Body of pancreas (tissue), 4 donors: ENCODE results near the gene ASXL1. TPM values are rescaled to one million over a fixed set of nuclear protein-coding genes. Genes with fewer than 3 reads are reported as not detected.
"Not testable (repeated sequence)": the region's sequence is repeated elsewhere in the genome, so short reads cannot be mapped to it uniquely, and the experiment has no call there.

Source experiments
- ATAC-seq: fragments of 150-250 bp; one replicate; pipeline ENCODE4 v1.9.1; 2016
- DNase-seq, 4 donors: peaks; one replicate each; pipeline ENCODE4 v3.0.0-alpha.2; 2019
- H3K27ac ChIP-seq, 4 donors: fragments of 200-600 bp; sonication (generic); 1 replicate in 3 of 4; 2 replicates in 1 of 4; pipeline versions ENCODE4 v1.5.1 to v1.6.1; 2016 to 2019; ENCODE audit warnings: mild to moderate bottlenecking in 1 of 4, mixed read lengths in 1 of 4, moderate library complexity in 1 of 4
- H3K27me3 ChIP-seq, 2 donors: fragments of 200-600 bp; sonication (generic); one replicate each; pipeline ENCODE4 v1.6.0; 2016; ENCODE audit warnings: mild to moderate bottlenecking in 1 of 2
- H3K36me3 ChIP-seq, 2 donors: fragments of 200-600 bp; sonication (generic); replicated peaks in 1 of 2; 2 replicates each; pipeline ENCODE4 v1.5.1; 2016; ENCODE audit warnings: low read depth in 2 of 2; ENCODE audit not compliant: insufficient read depth in 1 of 2
- H3K4me1 ChIP-seq: fragments of 200-600 bp; sonication (generic); one replicate; pipeline ENCODE4 v1.6.0; 2016
- H3K4me3 ChIP-seq, 2 donors: fragments of 200-600 bp; sonication (generic); 1 replicate in 1 of 2; 2 replicates in 1 of 2; pipeline ENCODE4 v1.5.1; 2016 to 2019
- H3K9me3 ChIP-seq, 3 donors: fragments of 200-600 bp; sonication (generic); 1 replicate in 2 of 3; 2 replicates in 1 of 3; pipeline ENCODE4 v1.5.1; 2016
- CTCF ChIP-seq, 7 experiments: fragments of 450-650 bp in 4 of 7; fragments of 200-600 bp in 3 of 7; sonication (generic) in 3 of 7; IDR thresholded peaks; one replicate each; pipeline ENCODE4 v1.5.1; 2016 to 2019; ENCODE audit warnings: antibody characterized with exemption in 7 of 7
- POLR2A ChIP-seq, 3 donors: fragments of 450-650 bp; IDR thresholded peaks; one replicate each; pipeline ENCODE4 v1.6.1; 2016; ENCODE audit warnings: antibody characterized with exemption in 3 of 3, mild to moderate bottlenecking in 2 of 3
- WGBS, 2 donors: methylation state at CpG; one replicate each; pipeline ENCODE4 v1.1.5; 2017; 5-methylcytosine and 5-hydroxymethylcytosine counted together
- intact Hi-C: fragments of 100-400 bp; cut with DNase I; formaldehyde crosslinking; loops from one replicate; pipeline ENCODE4 v1.15.1; 2023
- total RNA-seq, 2 donors: library from RNA; depleted of rRNA; stranded (reverse); fragments of >200 nt; gene quantifications; one replicate each; pipeline ENCODE4 v1.1.0, GENCODE V29; 2016

The ASXL1 gene
- total RNA-seq, 2 donors from 2014 or later = 57.9 to 102 TPM

DNA sequence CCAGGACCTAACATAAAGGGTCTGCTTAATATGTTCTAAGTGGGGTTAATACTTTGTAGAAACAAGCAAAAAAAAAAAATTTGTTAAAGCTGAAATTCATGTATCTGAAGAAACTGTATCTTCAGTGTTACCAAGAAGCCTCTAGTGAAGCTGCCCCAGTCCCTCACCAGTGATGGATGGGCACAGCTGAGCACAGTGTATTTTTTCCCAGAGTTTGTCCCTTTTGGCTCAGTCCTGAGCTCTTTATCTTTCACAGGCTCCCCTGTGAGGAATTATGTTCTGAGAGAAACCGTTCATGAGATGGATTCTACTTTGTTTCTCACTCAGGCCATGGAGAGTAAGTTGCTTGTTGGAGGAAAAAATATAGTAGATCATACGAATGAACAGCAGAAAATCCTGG is 42.2 kb upstream of the ASXL1 start:
- Histone ChIP-seq H3K9me3 (no peaks in the 10 kb centered on the region), H3K36me3 (peaks cover 0 to 3% of the 10 kb centered on the region in 2 donors), H3K4me1 (peaks cover 43% of the 10 kb centered on the region), H3K4me3 (no peak overlapping the region), H3K27me3 (no peaks in the 10 kb centered on the region), H3K27ac (peak overlapping the region; percentile 72 to 94 (median 81))
- no peak for TF ChIP-seq CTCF (IDR thresholded peaks at IDR 0.05)
- no peak for TF ChIP-seq POLR2A (IDR thresholded peaks at IDR 0.05)
- peak; percentile 89 for ATAC-seq
- WGBS, 2 donors = 25 to 27% methylated on average over 2 of the region's 2 CpGs
- DNase-seq = peak; percentile 85 to 90 (median 88)
- intact Hi-C loops = no loop called here

GRCh38 chr20:32316667-32317066 is 41.5 kb upstream of the ASXL1 start:
- 43 to 51% methylated on average over 4 to 7 of the region's 7 CpGs for WGBS, 2 donors
- H3K27ac ChIP-seq = peak overlapping the region; percentile 72 to 94 (median 81)
- no peaks in the 10 kb centered on the region for H3K27me3 ChIP-seq
- H3K4me1 ChIP-seq = peaks cover 43% of the 10 kb centered on the region
- intact Hi-C loops = no loop called here
- peak; percentile 82 to 92 (median 87) for DNase-seq
- peaks cover 0 to 3% of the 10 kb centered on the region in 2 donors for H3K36me3 ChIP-seq
- H3K9me3 ChIP-seq = no peaks in the 10 kb centered on the region
- TF ChIP-seq POLR2A (IDR thresholded peaks at IDR 0.05) (peak; percentile 26 to 74 (median 68)), CTCF (IDR thresholded peaks at IDR 0.05) (no peak)
- H3K4me3 ChIP-seq = no peak overlapping the region
- peak; percentile 91 for ATAC-seq

GRCh38 chr20:32319100-32319499 is 39.0 kb upstream of the ASXL1 start:
- intact Hi-C loops = no loop called here
- Histone ChIP-seq H3K4me1 (peaks cover 47% of the 10 kb centered on the region), H3K27me3 (no peaks in the 10 kb centered on the region), H3K9me3 (no peaks in the 10 kb centered on the region), H3K36me3 (peaks cover 0 to 3% of the 10 kb centered on the region in 2 donors), H3K27ac (peak overlapping the region in 1 of 4 donors; percentile 8), H3K4me3 (no peak overlapping the region)
- TF ChIP-seq CTCF (IDR thresholded peaks at IDR 0.05) (no peak), POLR2A (IDR thresholded peaks at IDR 0.05) (no peak)
- WGBS, 2 donors = 85 to 89% methylated on average over 6 of the region's 6 CpGs
- DNase-seq (no peak), ATAC-seq (no peak)

GRCh38 chr20:32320305-32320704 is 37.8 kb upstream of the ASXL1 start:
- intact Hi-C loops = no loop called here
- DNase-seq (no peak), ATAC-seq (no peak)
- TF ChIP-seq POLR2A (IDR thresholded peaks at IDR 0.05) (no peak), CTCF (IDR thresholded peaks at IDR 0.05) (no peak)
- peaks cover 0 to 3% of the 10 kb centered on the region in 2 donors for H3K36me3 ChIP-seq
- H3K4me1 ChIP-seq = peaks cover 43% of the 10 kb centered on the region
- H3K27ac ChIP-seq = no peak overlapping the region
- whole genome bisulfite sequencing, 2 donors = 63 to 67% methylated on average over 1 of the region's 1 CpG
- H3K9me3 ChIP-seq = no peaks in the 10 kb centered on the region
- H3K4me3 ChIP-seq = no peak overlapping the region
- no peaks in the 10 kb centered on the region for H3K27me3 ChIP-seq

DNA sequence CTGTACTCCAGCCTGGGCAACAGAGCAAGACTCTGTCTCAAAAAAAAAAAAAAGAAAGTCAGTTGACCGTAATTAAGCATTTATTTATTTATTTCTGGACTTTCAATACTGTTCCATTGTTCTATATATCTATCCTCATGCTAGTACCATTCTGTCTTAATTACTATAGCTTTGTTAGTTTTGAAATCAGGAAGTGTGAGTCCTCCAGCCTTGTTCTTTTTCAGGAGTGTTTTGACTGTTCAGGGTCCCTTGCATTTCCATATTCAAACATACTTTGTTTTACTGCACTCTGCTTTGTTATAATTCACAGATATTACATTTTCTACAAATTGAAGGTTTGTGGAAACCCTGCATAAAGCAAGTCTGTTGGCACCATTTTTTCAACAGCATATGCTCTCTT is 36.7 kb upstream of the ASXL1 start:
- Histone ChIP-seq H3K36me3 (peaks cover 0 to 3% of the 10 kb centered on the region in 2 donors), H3K4me3 (no peak overlapping the region), H3K27ac (peak overlapping the region in 2 of 4 donors; percentile 6 to 14), H3K9me3 (no peaks in the 10 kb centered on the region), H3K27me3 (no peaks in the 10 kb centered on the region), H3K4me1 (peaks cover 45% of the 10 kb centered on the region)
- WGBS, 2 donors = 71 to 85% methylated on average over 1 of the region's 1 CpG
- DNase-seq = no peak
- no peak for ATAC-seq
- no peak for TF ChIP-seq POLR2A (IDR thresholded peaks at IDR 0.05)
- no peak for TF ChIP-seq CTCF (IDR thresholded peaks at IDR 0.05)
- intact Hi-C loops = no loop called here

DNA sequence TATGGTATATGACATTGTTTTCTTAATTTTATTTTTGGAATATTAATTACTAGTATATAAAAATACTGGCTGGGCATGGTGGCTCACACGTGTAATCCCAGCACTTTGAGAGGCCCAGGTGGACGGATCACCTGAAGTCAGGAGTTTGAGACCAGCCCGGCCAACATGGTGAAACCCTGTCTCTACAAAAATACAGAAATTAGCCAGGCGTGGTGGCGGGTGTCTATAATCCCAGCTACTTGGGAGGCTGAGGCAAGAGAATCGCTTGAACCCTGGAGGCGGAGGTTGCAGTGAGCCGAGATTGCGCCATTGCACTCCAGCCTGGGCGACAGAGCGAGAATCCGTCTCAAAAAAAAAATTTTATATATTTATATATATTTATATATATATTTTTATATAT is 35.9 kb upstream of the ASXL1 start:
- peak in 2 of 4 donors; percentile 25 to 43 for DNase-seq
- H3K27me3 ChIP-seq, H3K36me3 ChIP-seq, intact Hi-C loops, H3K4me3 ChIP-seq, H3K27ac ChIP-seq, ATAC-seq, H3K9me3 ChIP-seq: not testable (repeated sequence)
- WGBS, 2 donors = 97% methylated on average over 12 of the region's 12 CpGs
- peaks cover 45% of the 10 kb centered on the region for H3K4me1 ChIP-seq

DNA sequence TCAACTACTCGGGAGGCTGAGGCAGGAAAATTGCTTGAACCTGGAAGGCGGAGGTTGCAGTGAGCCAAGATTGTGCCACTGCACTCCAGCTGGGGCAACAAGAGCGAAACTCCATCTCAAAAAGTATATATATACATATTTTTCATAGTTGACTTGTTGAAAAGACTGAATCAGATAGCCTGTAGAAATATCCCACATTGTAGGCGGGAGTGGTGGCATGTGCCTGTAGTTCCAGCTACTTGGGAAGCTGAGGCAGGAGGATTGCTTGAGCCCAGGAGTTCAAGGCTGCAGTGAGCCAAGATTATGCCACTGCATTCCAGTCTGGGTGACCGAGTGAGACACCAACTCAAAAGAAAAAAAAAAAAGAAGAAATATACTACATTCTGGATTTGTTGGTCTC is 34.4 kb upstream of the ASXL1 start:
- H3K27me3 ChIP-seq, H3K4me3 ChIP-seq, H3K36me3 ChIP-seq, DNase-seq, H3K9me3 ChIP-seq, ATAC-seq, intact Hi-C loops: not testable (repeated sequence)
- WGBS, 2 donors = 89 to 92% methylated on average over 5 of the region's 5 CpGs
- H3K27ac ChIP-seq = peak overlapping the region in 1 of 4 donors; percentile 22
- H3K4me1 ChIP-seq = peaks cover 39% of the 10 kb centered on the region
